ENCODE measurements around the gene FMO1. TPM values are rescaled to one million over a fixed set of nuclear protein-coding genes. Genes with fewer than 3 reads are reported as not detected.

Gene FMO1
- total and polyA plus RNA-seq, 2 of the 8 experiments (the other 6 are each of a cell fraction or from before 2014, with no cell fraction given) = 0.11 TPM; not detected in 1

GRCh38 chr1:171207377-171207776, 40.9 kb upstream of the FMO1 start (continued):
- no peak for TF ChIP-seq POLR2AphosphoS5 (IDR thresholded peaks at IDR 0.05; ENCODE audit: low read depth, low read length)
- no peak for TF ChIP-seq NANOG (IDR thresholded peaks at IDR 0.05; ENCODE audit: insufficient read depth, low read depth, low read length, poor library complexity, severe bottlenecking)
- TF ChIP-seq HDAC2 (IDR thresholded peaks at IDR 0.05; ENCODE audit: borderline replicate concordance in 1 of 2, low read depth in 2 of 2, low read length in 2 of 2) = no peak
- no peak for TF ChIP-seq SIN3A (conservative IDR thresholded peaks at IDR 0.05 in 1 of 2, IDR thresholded peaks at IDR 0.05 in 1 of 2; ENCODE audit: low read depth in 1 of 2, low read length in 2 of 2)
- no peak for TF ChIP-seq CBX5 (IDR thresholded peaks at IDR 0.05; ENCODE audit: low read depth, low read length)
- TF ChIP-seq JUN (IDR thresholded peaks at IDR 0.05; ENCODE audit: low read depth, low read length) = no peak

All from H1 (cell line).